Loucy (cell line): Measurements from ENCODE around the gene SH3YL1.

Experiments used
- EZH2phosphoT487 ChIP-seq: fragments of 200-600 bp; IDR thresholded peaks from 2 replicates; pipeline ENCODE4 v1.6.1; 2018; ENCODE audit warnings: antibody characterized with exemption, mild to moderate bottlenecking, moderate library complexity, borderline replicate concordance
- TF ChIP-seq, protein P1 (sequence below): fragments of 200-600 bp; sonication (generic); conservative IDR thresholded peaks from 2 replicates; pipeline ENCODE4 v1.5.1; 2014; ENCODE audit warnings: mild to moderate bottlenecking, antibody characterized with exemption, low read length

DNA sequence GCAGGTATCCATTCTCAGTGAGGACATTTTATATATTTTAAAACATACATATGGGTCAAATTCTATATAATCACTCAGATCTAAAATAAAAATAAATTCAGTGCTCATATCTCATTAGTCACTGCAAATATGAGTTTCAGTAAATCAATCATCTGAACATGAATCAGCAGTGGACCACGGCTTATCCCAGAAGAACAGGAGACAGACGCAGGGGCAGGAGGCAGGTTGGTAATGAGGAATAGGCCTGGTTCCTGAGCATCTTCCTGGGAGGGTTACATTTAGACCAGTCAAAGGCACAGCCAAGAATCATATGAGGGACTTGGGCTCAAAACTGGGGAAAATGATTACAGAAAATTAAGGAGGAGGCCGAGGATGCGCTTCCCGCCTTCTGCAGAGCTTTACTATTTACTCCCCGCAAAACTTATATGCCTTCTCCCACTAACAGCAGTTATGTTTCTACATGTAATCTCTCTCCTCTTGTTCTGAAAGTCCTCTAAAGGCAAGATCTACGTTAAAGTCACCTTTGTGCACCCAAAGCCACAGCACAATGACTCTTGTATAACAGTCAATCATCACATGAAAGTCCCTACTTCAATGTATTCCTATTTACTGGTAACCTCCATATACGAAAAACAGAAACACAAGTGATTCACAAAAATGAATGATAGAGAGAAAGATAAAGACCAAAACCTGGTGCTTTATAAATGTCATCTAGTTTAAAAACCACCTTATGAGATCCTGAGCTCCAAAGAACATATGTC lies 35.1 kb downstream of the SH3YL1 start:
- TF ChIP-seq, protein P1, sequence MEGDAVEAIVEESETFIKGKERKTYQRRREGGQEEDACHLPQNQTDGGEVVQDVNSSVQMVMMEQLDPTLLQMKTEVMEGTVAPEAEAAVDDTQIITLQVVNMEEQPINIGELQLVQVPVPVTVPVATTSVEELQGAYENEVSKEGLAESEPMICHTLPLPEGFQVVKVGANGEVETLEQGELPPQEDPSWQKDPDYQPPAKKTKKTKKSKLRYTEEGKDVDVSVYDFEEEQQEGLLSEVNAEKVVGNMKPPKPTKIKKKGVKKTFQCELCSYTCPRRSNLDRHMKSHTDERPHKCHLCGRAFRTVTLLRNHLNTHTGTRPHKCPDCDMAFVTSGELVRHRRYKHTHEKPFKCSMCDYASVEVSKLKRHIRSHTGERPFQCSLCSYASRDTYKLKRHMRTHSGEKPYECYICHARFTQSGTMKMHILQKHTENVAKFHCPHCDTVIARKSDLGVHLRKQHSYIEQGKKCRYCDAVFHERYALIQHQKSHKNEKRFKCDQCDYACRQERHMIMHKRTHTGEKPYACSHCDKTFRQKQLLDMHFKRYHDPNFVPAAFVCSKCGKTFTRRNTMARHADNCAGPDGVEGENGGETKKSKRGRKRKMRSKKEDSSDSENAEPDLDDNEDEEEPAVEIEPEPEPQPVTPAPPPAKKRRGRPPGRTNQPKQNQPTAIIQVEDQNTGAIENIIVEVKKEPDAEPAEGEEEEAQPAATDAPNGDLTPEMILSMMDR: no peak
- no peak for TF ChIP-seq EZH2phosphoT487
